Measurements from ENCODE around the gene SNX11.

GRCh38 chr17:48102043-48102750, 5.4 kb upstream of the SNX11 start:
- TF ChIP-seq CTCF (IDR thresholded peaks at IDR 0.05) (no peak), POLR2AphosphoS5 (IDR thresholded peaks at IDR 0.05) (no peak), EP300 (IDR thresholded peaks at IDR 0.05) (no peak)
